ENCODE data around the gene LSAMP. TPM values are rescaled to one million over a fixed set of nuclear protein-coding genes. Genes with fewer than 3 reads are reported as not detected.

Gene LSAMP
- total and polyA plus RNA-seq, 9 of the 15 experiments (the other 6 are each of a cell fraction or from before 2014, with no cell fraction given) = 0.09 to 0.11 TPM; not detected in 7

- TF ChIP-seq, protein P1, sequence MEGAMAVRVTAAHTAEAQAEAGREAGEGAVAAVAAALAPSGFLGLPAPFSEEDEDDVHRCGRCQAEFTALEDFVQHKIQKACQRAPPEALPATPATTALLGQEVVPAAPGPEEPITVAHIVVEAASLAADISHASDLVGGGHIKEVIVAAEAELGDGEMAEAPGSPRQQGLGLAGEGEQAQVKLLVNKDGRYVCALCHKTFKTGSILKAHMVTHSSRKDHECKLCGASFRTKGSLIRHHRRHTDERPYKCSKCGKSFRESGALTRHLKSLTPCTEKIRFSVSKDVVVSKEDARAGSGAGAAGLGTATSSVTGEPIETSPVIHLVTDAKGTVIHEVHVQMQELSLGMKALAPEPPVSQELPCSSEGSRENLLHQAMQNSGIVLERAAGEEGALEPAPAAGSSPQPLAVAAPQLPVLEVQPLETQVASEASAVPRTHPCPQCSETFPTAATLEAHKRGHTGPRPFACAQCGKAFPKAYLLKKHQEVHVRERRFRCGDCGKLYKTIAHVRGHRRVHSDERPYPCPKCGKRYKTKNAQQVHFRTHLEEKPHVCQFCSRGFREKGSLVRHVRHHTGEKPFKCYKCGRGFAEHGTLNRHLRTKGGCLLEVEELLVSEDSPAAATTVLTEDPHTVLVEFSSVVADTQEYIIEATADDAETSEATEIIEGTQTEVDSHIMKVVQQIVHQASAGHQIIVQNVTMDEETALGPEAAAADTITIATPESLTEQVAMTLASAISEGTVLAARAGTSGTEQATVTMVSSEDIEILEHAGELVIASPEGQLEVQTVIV (CRISPR knock-in tag; IDR thresholded peaks at IDR 0.05; ENCODE audit: borderline replicate concordance) = no peak
- TF ChIP-seq, protein P2, sequence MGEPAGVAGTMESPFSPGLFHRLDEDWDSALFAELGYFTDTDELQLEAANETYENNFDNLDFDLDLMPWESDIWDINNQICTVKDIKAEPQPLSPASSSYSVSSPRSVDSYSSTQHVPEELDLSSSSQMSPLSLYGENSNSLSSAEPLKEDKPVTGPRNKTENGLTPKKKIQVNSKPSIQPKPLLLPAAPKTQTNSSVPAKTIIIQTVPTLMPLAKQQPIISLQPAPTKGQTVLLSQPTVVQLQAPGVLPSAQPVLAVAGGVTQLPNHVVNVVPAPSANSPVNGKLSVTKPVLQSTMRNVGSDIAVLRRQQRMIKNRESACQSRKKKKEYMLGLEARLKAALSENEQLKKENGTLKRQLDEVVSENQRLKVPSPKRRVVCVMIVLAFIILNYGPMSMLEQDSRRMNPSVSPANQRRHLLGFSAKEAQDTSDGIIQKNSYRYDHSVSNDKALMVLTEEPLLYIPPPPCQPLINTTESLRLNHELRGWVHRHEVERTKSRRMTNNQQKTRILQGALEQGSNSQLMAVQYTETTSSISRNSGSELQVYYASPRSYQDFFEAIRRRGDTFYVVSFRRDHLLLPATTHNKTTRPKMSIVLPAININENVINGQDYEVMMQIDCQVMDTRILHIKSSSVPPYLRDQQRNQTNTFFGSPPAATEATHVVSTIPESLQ (CRISPR knock-in tag; IDR thresholded peaks at IDR 0.05) = no peak
- no peak for TF ChIP-seq ZKSCAN1 (IDR thresholded peaks at IDR 0.05; ENCODE audit: low read depth, low read length)
- TF ChIP-seq, protein P3, sequence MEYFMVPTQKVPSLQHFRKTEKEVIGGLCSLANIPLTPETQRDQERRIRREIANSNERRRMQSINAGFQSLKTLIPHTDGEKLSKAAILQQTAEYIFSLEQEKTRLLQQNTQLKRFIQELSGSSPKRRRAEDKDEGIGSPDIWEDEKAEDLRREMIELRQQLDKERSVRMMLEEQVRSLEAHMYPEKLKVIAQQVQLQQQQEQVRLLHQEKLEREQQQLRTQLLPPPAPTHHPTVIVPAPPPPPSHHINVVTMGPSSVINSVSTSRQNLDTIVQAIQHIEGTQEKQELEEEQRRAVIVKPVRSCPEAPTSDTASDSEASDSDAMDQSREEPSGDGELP (CRISPR knock-in tag; IDR thresholded peaks at IDR 0.05; ENCODE audit: borderline replicate concordance) = no peak
- TF ChIP-seq MYC (IDR thresholded peaks at IDR 0.05; ENCODE audit: low read depth, low read length) = no peak
- TF ChIP-seq MYC (CRISPR knock-in tag; IDR thresholded peaks at IDR 0.05; ENCODE audit: borderline replicate concordance, low read depth) = no peak
- no peak for TF ChIP-seq ZNF696 (CRISPR knock-in tag; conservative IDR thresholded peaks at IDR 0.05)
- TF ChIP-seq ATF1 (CRISPR knock-in tag; IDR thresholded peaks at IDR 0.05) = no peak
- TF ChIP-seq ATF1 (tag; IDR thresholded peaks at IDR 0.05) = no peak
- intact Hi-C loops (cut with micrococcal nuclease) = no loop called here
- Histone ChIP-seq H3K27me3 (ENCODE audit: control insufficient read depth in 2 of 2, insufficient read depth in 2 of 2, low read length in 2 of 2) (no peaks in the 10 kb centered on the region), H3K4me1 (replicated peaks in 1 of 2; ENCODE audit: control insufficient read depth in 2 of 2, insufficient read depth in 2 of 2, low read length in 2 of 2) (no peaks in the 10 kb centered on the region), H3K9me3 (replicated peaks; ENCODE audit: control insufficient read depth, insufficient read depth, low read depth, low read length) (no peaks in the 10 kb centered on the region), H3K4me2 (ENCODE audit: insufficient read depth, low read length) (no peak overlapping the region), H2AFZ (ENCODE audit: low read depth, low read length) (no peak overlapping the region), H3K4me3 (no peak overlapping the region), H3K79me2 (ENCODE audit: control insufficient read depth, insufficient read depth, low read length) (no peaks in the 10 kb centered on the region), H3K9me1 (ENCODE audit: control insufficient read depth, insufficient read depth, low read length) (no peaks in the 10 kb centered on the region), H3K36me3 (ENCODE audit: control insufficient read depth, insufficient read depth, low read length) (no peaks in the 10 kb centered on the region), H3K9ac (ENCODE audit: insufficient read depth in 1 of 2, low read depth in 2 of 2, low read length in 2 of 2) (no peak overlapping the region), H3K27ac (ENCODE audit: extremely low read depth, low read depth, low read length) (no peak overlapping the region), H4K20me1 (replicated peaks; ENCODE audit: control insufficient read depth, insufficient read depth, low read length) (no peaks in the 10 kb centered on the region)
- DNase-seq (ENCODE audit: extremely low read depth in 1 of 4, low spot score in 3 of 4) = no peak
- ATAC-seq = no peak
- in situ Hi-C loops (cut with MboI) = no loop called here
- ChIA-PET POLR2A (no interaction called here), CTCF (ENCODE audit: low intra/inter-chr PET ratio) (no interaction called here)
- no peak for FAIRE-seq
- BruUV-seq (replicated peaks) = no TSS peak
- 6% methylated on average over 2 of the region's 2 CpGs for WGBS (ENCODE audit: insufficient coverage, low coverage, missing lambda C conversion rate)
Measured at GRCh38 chr3:116413319-116413718, 32.0 kb downstream of the LSAMP start.
